GM18873 (cell line): ENCODE data around the gene ACVR2B.
A peak's percentile ranks its signal among the peaks of the same experiment; 100 is the strongest.
"Not testable (repeated sequence)": the region's sequence is repeated elsewhere in the genome, so short reads cannot be mapped to it uniquely, and the experiment has no call there.

ENCODE experiments used
- ATAC-seq: cut with Tn5 transposase; IDR thresholded peaks from one replicate; pipeline ENCODE4 v1.9.1; 2021; ENCODE audit warnings: mild to moderate bottlenecking, moderate library complexity, moderate number of reproducible peaks; ENCODE audit not compliant: unreplicated experiment, low FRiP score

The ACVR2B gene

DNA sequence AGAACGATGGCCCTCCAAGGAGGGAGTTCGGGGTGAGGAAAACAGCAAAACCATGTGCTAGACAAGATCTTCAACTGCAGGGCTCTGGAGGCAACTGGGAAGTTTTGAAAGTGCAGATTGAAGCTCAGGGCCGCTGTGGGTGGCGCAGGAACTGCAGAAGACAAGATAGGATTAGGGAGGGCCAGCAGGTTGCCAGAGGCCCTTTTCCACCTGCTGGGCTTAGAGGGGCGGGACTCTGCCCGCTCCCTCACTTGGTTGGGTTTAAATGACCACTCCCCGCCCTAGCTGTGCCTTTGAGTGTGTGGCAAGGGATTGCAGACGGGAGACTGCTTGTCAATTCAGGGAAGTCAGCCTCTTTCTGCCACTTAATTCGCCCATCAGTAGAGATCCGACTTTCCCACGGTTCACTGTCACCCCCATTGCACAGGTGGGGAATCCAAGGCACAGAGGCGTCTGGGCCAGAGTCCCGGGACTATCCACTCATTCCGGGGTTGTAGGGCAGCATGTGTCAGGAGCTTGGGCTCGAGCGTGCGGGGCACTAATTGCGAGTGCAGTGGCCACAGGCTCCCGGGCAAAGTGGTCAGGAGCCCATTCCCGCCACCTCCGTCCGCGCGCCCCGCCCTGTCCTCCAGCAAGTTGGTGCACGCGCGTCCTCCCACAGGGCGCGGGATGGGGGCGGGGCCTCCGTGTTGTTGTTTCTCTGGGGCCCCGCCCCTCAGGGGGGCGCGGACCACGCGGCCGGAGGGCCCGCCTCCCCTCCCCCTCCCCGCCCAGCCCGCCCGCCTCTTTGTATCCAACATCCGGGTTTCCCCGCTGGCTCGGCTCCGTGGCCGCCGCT, at the start of gene ACVR2B:
Gene ACVR2B (plus strand): TSS at position 816 of the 838 bp plus-strand sequence. CDS start 433 bp downstream, outside the sequence.
- peak; percentile 43 for ATAC-seq

DNA sequence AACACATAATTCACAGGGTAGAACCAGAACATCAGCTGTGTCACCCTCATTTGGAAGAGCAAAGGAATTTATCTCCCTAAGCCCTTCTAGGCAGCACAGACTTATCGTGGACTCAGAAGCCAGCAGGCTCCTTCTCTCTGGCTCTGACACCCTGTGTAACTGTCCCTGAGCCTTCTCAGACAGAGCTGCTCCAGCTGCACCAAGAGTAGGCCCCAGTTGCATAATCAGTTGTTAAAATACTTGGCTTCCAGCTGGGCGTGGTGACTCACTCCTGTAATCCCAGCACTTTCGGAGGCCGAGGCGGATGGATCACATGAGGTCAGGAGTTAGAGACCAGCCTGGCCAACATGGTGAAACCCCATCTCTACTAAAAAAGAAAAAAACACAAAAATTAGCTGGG, 49.4 kb upstream of the ACVR2B start:
- no peak for ATAC-seq

DNA sequence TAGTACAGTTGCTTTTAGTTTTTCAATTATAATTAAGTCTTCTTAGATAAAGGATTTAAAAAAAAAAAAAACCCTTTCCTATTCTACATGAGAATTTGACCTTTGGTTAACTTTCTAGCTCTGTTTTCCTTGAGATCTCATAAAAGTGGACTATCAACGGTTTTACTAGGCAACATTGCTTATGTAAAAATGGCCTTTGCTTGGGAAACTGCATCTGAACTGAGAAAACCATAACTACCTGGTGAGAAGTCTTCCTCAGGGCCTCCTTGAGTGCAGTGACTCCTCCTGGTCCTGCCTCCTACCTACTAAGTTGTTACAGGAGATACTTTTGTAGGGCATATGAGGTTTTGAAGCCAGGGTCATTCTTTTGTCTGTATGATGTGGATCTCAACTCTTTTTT, 42.1 kb upstream of the ACVR2B start:
- ATAC-seq: no peak

DNA sequence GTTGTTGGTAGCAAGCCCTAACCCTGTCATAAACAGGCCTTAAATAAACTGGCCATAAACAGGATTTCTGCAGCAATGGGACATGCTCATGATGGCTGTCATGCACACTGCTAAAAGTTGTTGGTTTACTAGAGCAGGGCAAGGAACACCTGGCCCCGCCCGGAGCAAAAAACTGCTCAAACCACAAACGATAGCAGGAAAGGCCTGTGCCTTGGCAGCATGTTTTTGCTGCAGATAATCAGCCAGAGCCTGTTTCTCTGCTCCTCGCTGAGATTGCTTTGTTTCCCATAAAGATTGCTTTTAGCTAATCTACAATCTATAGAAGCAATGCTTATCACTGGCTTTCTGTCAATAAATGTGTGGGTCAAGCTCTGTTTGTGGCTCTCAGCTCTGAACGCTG, 32.9 kb upstream of the ACVR2B start:
- ATAC-seq: not testable (repeated sequence)

DNA sequence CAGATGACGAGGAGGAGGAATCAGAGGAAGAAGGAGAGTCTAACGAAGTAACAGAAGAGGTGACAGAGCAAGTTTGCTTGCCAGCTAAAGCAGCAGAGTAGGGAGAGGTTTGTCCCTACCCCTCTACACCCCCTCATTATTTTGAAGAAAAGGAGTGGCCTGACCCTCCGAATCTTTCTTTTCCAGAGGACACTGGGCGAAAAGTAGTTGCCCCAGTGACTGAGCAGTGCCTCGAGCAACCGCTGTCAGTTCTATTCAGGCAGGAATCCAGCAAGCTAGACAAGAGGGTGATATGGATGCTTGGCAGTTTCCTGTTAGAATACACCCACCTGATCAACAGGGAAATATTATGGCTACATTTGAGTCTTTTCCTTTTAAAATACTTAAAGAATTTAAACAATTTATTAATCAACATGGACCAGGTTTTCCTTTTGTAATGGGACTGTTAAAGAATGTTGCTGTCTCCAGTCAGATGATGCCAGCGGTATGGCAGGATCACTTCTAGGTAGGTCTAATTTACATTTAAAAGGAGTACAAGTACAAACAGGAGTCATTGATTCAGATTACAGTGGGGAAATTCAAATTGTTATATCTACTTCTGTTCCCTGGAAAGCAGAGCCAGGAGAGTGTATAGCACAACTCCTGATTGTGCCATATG, 31.9 kb upstream of the ACVR2B start:
- no peak for ATAC-seq

DNA sequence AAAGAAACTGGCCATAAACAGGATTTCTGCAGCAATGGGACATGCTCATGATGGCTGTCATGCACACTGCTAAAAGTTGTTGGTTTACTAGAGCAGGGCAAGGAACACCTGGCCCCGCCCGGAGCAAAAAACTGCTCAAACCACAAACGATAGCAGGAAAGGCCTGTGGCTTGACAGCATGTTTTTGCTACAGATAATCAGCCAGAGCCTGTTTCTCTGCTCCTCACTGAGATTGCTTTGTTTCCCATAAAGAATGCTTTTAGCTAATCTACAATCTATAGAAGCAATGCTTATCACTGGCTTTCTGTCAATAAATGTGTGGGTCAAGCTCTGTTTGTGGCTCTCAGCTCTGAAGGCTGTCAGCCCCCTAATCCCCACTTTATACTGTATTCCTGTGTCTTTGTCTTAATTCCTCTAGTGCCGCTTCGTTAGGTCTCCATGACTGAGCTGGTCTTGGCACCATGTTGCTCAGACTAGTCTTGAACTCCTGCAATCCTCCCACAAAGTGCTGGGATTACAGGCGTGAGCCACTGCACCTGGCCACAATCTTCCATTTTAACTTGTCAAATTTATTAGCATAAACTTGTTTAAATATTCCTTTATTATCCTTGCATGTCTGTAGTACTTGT, 26.8 kb upstream of the ACVR2B start:
- not testable (repeated sequence) for ATAC-seq

DNA sequence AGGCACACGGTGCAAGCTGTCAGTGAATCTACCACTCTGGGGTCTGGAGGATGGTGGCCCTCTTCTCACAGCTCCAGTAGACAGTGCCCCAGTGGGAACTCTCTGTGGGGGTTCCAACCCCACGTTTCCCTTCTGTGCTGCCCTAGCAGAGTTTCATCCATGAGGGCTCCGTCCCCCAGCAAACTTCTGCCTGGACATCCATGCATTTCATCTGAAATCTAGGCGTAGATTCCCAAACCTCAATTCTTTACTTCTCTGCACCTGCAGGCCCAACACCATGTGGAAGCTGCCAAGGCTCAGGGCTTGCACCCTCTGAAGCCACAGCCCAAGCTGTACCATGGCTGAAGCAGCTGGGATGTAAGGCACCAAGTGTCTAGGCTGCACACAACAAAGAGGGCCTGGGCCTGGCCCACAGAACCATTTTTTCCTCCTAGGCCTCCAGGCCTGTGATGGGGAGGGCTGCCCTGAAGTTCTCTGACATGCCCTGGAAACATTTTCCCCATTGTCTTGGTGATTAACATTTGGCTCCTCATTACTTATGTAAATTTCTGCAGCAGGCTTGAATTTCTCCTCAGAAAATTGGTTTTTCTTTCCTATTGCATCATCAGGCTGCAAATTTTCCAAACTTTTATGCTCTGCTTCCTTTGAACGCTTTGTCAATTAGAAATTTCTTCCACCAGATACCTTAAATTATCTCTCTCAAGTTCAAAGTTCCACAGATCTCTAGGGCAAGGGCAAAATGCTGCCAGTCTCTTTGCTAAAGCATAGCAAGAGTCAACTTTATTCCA, 20.6 kb upstream of the ACVR2B start:
- not testable (repeated sequence) for ATAC-seq

DNA sequence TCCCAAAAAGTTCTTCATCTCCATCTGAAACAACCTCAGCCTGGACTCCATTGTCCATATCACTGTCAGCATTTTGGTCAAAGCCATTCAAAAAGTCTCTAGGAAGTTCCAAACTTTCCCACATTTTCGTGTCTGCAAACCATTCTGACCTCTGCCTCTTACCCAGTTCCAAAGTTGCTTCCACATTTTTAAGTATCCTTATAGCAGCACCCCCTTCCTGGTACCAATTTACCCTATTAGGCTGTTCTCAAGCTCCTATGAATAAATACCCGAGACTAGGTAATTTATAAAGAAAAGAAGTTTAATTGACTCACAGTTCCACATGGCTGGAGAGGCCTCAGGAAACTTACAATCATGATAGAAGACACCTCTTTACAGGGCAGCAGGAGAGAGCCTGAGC, 20.0 kb upstream of the ACVR2B start:
- not testable (repeated sequence) for ATAC-seq

DNA sequence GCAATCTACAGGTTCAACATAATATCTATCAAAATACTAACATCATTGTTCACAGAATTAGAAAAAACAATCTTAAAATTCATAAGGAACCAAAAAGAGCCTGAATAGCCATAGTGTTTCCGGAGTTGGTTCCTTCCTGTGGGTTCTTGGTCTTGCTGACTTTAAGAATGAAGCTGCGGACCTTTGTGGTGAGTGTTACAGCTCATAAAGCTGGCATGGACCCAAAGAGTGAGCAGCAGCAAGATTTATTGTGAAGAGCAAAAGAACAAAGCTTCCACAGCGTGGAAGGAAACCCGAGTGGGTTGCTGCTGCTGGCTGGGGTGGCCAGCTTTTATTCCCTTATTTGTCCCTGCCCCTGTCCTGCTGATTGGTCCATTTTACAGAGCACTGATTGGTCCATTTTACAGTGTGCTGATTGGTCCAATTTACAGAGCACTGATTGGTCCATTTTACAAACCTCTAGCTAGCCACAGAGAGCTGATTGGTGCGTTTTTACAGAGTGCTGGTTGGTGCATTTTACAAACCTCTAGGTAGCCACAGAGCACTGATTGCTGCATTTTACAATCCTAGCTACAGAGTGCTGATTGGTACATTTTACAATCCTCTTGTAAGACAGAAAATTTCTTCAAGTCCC, 15.1 kb upstream of the ACVR2B start:
- not testable (repeated sequence) for ATAC-seq

DNA sequence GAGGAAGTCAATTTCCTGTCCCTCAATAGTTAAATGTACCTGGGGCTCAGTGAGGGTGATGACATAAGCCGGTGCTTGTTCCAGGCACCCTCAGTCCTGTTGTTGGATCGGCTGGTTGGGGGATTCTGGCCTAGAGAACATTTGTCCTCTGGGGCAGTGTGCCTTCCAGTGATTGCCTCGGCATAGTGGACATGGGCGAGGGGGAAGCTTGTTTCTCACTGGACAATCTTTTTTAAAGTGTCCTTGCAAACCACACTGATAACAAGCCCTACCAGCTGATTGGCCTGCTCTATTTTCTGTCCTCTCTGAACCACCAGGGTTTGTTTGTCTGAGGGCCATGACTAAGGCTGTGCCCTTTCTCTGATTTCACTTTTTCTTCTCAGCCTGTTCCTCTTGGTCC, 10.5 kb upstream of the ACVR2B start:
- ATAC-seq: not testable (repeated sequence)

DNA sequence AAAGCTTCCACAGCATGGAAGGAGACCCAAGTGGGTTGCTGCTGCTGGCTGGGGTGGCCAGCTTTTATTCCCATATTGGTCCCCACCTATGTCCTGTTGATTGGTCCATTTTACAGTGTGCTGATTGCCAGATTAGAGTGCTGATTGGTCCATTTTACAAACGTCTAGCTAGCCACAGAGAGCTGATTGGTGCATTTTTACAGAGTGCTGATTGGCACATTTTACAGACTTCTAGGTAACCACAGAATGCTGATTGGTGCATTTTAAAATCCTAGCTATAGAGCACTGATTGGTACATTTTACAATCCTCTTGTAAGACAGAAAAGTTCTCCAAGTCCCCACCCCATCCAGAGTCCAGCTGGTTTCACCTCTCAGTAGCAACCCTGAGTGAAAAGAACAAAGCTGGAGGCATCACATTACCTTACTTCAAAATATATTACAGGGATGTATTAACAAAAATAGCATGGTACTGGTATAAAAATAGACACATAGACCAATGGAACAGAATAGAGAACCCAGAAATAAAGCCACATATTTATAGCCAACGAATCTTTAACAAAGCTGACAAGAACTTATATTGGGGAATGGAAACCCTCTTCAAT, 7.5 kb upstream of the ACVR2B start:
- no peak for ATAC-seq

DNA sequence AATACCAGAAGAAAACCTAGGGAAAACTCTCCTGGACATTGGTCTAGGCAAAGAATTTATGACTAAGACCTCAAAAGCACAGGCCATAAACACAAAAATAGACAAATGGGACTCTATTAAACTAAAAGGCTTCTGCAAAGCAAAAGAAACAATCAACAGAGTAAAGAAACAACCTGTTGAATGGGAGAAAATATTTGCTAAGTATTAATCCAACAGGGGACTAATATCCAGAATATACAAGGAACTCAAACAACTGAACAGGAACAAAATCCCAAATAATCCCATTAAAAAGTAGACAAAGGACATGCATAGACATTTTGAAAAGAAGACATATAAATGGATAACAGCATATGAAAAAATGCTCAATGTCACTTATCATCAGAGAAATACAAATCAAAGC, 6.9 kb upstream of the ACVR2B start:
- no peak for ATAC-seq

DNA sequence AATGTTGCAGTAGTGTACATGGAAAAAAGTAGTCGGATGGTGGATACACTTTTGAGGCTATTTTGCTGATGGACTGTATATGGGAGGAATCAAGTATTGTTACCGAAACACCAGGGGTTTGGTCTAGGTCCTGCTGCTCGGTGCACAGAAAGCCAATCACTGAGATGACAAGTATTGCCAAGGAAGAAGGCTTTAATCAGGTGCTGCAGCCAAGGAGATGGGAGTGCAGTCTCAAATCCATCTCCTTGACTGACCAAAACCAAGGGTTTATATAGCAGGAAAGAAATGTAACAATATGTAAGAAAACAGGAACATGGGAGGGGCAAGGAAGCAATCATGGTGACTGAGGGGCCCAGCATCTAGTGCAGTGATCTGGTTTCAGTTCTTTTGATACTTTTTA, 2.8 kb upstream of the ACVR2B start:
- no peak for ATAC-seq

DNA sequence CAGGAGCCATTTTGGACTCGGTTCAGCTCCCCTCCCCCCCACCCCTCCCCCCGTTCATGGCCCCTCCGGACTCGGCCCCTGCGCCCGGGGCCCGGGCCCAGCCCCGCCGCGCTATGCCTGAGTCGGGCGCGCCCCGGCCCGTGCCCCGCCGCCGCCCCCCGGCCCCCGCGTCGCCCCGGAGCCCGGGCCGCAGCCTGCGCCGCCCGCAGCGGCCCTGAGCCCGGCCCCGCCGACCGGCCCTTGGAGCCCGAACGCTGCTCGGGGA, 155 bp downstream of the ACVR2B start:
- ATAC-seq: no peak

DNA sequence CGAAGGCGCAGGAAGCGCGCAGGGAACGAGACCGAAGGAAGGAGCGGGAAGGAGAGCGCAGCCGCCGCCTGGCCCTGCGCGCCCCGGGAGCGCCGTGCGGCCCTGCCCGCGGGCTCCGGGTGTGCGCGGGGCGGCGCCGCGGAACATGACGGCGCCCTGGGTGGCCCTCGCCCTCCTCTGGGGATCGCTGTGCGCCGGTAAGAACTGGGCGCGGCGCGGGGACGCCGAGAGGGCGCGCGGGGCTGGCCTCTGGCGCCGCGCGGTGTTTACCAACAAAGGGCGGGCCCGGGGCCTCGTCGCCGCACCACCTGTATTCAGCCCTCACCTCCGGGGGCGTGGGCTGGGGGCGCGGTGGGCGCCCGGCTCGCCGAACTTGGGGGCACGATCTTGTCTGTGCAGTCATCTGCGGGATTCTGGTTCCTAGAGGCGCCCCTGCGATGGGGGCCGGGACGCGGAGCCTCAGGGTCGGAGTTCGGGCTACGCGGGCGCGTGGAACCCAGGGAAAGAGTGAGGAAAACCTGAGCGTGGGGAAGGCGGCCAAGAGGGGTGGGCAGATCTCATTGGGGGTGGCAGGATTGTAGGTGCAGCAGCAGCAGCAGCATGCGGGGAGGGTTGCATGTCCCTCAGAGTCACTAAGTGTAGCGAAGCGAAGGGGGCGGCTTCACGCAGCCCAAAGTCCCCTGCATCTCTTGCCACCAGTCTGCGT, 641 bp downstream of the ACVR2B start:
- no peak for ATAC-seq

DNA sequence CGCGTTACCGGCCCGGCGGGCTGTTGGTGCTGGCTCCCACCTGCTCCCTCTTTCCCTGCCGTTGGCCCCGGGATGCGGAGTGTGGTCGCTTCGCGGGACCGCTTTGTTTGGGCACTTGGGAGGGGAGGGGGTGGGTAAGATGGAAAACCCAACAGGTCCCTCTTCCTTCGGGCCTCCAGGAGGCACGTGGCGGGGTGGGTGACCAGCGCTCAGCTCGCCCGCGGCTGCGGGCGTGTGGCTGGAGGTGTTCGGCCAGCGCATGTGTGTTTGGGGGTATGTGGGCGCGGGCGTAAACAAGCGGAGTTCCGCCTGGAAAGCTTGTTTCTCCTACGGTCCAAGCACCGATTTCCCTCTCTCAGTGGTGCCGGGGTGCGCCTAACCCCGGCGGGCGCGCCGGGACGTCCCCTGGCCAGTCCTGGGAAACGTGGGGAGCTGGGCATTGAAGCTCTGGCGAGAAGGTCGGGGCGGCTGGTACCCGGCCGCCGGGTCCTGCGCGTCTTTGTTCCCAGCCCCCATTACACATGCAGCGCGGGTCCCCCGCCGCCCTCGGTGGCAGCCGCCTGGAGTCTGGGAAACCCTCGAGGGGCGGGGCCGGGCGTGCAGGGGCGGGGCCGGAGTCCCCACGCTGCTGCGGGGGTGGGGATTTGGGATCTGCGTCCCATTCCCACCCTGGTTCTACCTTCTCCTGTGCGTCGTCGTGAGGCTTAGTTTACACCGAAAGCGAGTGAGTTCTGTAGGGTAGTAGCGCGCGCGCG, 1.4 kb downstream of the ACVR2B start:
- ATAC-seq: no peak

DNA sequence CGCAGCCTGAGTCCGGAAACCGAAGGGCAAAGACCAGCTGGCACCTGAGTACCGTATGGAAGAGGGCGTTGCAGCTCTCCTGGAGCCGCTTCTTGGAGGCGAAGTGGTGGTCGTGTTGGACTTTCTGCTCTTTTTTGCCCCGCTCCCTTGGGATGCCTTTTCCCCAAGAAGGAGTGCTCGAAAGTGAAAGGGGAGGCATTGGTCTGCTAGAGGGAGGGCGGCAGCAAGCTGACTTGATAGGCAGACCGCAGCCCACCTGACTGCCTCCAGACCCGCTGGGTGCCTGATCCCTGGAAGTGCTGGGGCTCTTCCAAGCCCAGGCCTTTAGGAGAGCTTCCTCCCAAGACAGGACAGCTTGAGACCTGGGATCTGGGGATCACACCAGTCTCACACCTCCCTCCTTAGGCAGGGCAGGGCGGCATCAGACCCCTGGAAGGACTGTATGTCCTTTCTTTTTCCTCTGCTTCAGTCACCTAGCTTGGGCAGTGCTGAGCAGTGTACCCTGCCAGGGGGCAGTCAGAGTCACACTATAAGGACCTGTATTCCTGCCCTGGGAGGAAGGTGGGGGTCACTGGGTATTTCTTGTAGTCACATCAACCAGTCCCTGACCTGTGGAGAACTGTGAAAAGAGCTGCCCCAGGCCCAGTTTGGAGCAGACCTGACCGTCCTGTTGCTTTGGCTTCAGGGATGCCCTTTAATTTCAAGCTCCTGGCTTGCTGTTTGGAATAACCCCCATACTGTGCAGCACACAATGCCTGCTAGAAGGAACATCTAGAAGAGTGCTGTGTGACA, 2.1 kb downstream of the ACVR2B start:
- no peak for ATAC-seq
